A549 (cell line): ENCODE measurements around the gene RDH12.

Source experiments
- BHLHE40 ChIP-seq: IDR thresholded peaks from 2 replicates; pipeline ENCODE4 v1.6.1; 2012; ENCODE audit warnings: low read depth, low read length, inconsistent platforms
- CHD2 ChIP-seq: fragments of 150-350 bp; IDR thresholded peaks from 2 replicates; pipeline ENCODE4 v1.6.1; 2014; ENCODE audit warnings: low read length; ENCODE audit not compliant: partially characterized antibody
- CTCF ChIP-seq: fragments of >200 bp; sonication (Bioruptor Twin); formaldehyde crosslinking; IDR thresholded peaks from 3 replicates; pipeline ENCODE4 v1.5.1; 2016
- EP300 ChIP-seq, 2 experiments: fragments of >200 bp; sonication (Bioruptor Twin); formaldehyde crosslinking; IDR thresholded peaks; 2 replicates in 1 of 2; 3 replicates in 1 of 2; pipeline ENCODE4 v1.6.1; 2016 to 2017
- KDM1A ChIP-seq: fragments of 200-600 bp; sonication (generic); IDR thresholded peaks from 2 replicates; pipeline ENCODE4 v1.6.1; 2016; ENCODE audit warnings: low read depth, mild to moderate bottlenecking
- MYC ChIP-seq: IDR thresholded peaks from 2 replicates; pipeline ENCODE4 v1.6.1; 2012; ENCODE audit warnings: mild to moderate bottlenecking, inconsistent platforms, low read length, improper control_type of control experiment, borderline replicate concordance
- POLR2A ChIP-seq: IDR thresholded peaks from 2 replicates; pipeline ENCODE4 v1.6.1; 2012; ENCODE audit warnings: mild to moderate bottlenecking, low read length
- RNF2 ChIP-seq: fragments of 200-600 bp; sonication (generic); IDR thresholded peaks from 2 replicates; pipeline ENCODE4 v1.6.1; 2016; ENCODE audit warnings: low read depth, mild to moderate bottlenecking, antibody characterized with exemption, moderate library complexity, borderline replicate concordance
- USF2 ChIP-seq: fragments of 450-650 bp; IDR thresholded peaks from 2 replicates; pipeline ENCODE4 v1.6.1; 2014; ENCODE audit warnings: antibody characterized with exemption
- ZFP36 ChIP-seq: fragments of 450-650 bp; IDR thresholded peaks from 2 replicates; pipeline ENCODE4 v1.6.1; 2014; ENCODE audit warnings: borderline replicate concordance; ENCODE audit not compliant: partially characterized antibody
- TF ChIP-seq, protein P1 (sequence below): fragments of 150-350 bp; IDR thresholded peaks from 2 replicates; pipeline ENCODE4 v1.6.1; 2014; ENCODE audit warnings: low read depth, mild to moderate bottlenecking, low read length

DNA sequence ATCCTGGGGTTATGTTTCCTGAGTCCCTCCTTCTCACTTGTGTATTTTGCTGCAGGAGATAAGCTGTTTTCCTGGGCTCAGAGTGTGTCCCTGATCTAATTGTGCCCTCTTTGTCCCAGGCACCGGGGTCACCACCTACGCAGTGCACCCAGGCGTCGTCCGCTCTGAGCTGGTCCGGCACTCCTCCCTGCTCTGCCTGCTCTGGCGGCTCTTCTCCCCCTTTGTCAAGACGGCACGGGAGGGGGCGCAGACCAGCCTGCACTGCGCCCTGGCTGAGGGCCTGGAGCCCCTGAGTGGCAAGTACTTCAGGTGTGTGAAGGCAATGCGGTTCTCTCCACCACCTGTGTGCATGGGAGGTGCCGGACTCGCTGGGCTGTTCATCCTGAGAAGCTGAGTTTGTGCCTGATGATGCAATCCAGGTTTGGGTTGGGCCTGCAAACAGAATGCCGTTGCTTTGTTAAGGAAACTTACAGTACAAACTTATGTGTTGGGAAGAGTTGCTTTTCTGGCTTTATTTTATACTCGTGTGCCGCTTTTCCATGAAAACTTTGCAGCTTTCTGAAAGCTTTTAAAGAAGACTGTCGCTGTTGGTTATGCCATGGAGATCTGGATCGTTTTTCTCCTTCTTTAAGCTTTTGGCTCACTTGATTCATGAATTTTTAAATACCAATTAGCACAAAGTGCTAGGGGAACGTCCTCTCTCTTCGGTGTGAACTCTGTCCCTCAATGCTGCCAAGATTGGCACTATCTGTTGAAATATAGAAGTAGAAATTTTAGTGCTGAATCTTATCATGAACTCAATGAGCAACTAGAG, 27.6 kb downstream of the RDH12 start:
- TF ChIP-seq KDM1A (no peak), RNF2 (no peak), BHLHE40 (no peak), CTCF (no peak), CHD2 (no peak), POLR2A (no peak), EP300 (IDR thresholded peaks at IDR 0.05) (no peak), MYC (no peak), USF2 (no peak), ZFP36 (no peak)
- TF ChIP-seq, protein P1, sequence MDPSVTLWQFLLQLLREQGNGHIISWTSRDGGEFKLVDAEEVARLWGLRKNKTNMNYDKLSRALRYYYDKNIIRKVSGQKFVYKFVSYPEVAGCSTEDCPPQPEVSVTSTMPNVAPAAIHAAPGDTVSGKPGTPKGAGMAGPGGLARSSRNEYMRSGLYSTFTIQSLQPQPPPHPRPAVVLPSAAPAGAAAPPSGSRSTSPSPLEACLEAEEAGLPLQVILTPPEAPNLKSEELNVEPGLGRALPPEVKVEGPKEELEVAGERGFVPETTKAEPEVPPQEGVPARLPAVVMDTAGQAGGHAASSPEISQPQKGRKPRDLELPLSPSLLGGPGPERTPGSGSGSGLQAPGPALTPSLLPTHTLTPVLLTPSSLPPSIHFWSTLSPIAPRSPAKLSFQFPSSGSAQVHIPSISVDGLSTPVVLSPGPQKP, result no peak
